Fibroblast of skin of abdomen (primary cell): Measurements from ENCODE around the gene NLGN1.

Experiments
- DNase-seq: peaks from one replicate; pipeline ENCODE4 v3.0.0-alpha.2; 2013

Gene NLGN1

DNA sequence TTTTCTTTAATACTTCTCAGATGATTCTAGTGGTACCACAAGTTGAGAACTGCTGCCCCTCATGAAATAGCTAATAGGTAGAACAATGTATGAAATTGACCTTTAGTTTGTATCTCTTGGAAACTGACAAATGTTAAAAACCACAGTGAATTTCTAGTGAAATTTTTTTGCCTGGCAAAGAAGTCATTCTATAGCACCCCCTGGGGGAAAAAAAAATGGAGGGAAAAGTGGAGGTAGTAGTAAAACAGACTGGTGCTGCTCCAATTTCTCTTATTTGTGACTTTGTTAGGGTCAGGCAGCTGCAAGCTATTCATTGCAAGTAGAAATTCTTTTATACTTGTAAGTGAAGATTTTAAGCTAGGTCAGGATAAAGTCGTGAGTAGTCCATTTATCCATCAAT, 605.0 kb downstream of the NLGN1 start:
- no peak for DNase-seq

DNA sequence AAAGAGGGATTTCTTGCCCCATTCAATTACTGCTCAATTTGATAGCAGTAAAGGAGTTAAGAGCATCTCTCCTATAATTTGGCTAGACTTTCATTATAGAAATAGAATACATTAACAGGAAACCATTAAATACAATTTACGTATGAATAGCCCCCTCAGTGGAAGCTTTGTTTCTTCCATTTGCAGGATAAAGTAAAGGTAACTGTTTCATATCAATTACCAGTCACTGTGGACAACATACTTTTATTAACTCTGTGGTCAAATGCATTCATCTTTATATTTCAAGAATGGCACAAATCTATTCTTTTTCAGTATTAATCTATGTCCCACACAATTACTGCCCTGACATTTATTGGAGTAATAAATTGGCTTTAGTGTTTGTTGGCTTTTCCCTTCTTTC, 613.4 kb downstream of the NLGN1 start:
- DNase-seq, result no peak

DNA sequence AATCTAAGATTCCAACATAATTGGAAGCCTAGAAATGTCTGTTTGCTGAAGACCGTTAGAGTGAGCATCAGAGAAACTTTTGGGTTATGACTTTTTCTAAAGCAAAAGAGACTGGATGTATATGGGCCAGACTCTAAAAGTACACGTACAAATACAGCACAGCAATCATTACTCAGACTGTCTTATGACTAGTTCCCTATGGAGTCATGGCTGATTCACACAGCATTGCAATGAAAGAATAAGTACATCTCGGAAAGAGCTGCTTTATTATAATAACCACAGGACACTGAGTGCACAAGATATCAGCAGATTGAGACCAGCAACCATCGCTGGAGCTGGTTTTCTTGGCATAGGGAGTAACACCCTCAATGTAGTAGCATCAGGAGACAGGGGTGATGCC, 618.6 kb downstream of the NLGN1 start:
- peak; percentile 84 for DNase-seq

DNA sequence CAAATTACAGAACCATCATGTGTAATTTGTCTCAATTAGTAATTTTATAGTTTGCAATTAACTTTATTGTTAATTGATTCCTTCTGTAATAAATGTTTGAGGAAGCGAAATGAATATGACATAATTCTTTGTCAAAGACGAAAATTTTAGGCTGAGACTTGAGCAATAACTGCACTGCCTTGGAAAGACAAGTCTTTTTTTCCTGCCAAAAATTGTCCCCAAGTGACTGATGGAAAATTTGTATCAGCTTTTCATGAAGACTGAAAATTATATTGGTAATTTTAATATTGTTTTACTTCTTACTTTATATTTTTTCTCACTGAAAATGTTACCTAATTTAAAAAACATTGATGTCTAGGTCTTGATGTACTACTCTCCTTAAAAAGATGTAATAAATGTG, 622.6 kb downstream of the NLGN1 start:
- no peak for DNase-seq

DNA sequence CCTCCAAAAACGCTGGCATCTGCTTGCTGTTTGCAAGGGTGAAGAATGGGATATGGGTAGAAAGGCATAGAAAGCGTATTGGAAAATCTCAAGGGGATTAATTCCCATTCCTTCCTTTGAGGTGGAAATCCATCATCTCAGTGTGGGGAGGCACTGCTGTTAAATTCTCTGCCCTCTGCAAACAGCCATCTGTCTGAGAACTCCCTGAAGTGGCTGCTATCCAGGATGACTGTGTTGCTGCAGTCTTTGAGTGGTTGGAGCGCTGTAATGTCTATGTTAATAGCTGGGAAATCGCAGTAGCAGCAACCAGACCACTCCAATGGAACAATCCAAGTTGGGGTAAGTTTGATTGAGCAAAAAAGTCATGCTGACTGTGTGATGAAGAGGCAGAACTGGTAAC, 625.9 kb downstream of the NLGN1 start:
- DNase-seq, result peak; percentile 45

DNA sequence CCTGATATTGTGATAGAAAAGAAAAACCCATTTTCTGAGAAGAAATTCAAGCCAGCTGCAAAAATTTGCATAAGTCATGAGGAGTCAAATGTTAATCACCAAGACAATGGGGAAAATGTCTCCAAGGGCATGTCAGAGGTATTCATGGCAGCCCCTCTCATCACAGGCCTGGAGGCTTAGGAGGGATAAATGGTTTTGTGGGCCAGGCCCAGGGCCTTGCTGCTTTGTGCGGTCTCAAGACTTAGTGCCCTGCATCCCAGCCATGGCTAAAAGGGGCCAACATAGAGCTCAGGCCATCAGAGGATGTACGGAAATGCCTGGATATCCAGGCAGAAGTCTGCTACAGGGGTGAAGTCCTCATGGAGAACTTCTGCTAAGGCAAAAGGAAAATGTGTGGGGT, 631.1 kb downstream of the NLGN1 start:
- DNase-seq, result no peak

DNA sequence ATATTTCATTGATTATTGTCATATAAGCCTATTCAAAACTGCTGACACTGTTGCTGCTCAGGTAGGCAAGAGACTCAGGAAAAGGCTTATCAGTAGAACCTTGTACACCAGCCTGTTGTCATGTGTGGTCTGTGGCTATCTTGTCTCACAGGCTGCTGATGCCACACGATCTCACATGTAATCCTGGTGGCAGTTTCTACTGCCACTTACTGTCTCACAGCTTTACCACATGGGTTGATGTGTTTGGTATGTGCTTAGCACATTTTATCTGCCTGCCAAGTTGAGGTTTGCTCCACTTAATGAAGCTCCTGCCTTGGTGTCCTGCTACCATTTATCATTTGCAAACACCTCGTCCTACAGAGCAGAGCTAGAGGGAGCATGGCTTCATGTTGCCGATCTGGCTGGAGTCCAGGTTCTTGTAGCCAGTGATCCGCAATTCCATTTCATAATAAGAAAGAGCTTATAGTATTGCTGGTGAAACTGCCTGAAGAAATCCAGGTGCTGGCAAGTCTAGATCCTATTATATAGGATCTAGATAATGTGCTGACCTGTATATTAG, 637.9 kb downstream of the NLGN1 start:
- DNase-seq, result peak; percentile 5

DNA sequence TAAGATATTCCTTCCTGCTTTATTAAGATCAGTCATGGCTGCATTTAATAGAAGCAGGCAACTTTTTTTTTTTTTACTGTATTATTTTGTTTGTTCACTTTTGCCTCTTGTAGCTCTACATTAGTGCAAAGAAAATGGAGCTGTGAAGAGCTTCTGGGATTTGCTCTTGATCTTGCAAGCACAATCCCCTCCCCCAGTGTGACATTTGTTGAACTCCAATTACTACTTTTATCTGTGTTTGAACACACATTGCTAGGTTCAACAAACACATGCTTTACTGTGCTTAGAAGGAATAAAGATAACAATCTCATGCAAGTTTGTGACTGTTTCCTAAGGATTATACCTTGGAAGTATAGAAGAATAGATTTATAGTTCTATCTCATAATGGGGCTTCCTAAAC, 648.8 kb downstream of the NLGN1 start:
- DNase-seq, result no peak

DNA sequence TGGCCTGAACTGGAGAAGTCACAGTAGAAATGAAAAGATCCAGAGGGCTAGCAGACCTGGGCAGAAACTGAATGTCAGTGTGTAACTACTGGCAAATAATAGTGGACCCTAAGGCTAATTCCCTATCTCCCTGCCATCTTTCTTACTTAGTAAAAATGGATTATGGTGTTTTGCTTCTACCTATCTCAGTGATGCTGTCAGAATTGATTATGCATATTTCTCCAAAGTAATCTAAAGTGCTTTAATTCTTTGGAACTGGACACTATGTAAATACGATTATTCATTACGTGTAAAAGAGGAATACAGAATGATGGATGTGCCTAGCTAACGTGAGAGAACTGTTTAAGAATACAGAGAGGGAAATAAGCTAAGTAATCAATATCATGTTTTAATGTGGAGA, 651.9 kb downstream of the NLGN1 start:
- no peak for DNase-seq

DNA sequence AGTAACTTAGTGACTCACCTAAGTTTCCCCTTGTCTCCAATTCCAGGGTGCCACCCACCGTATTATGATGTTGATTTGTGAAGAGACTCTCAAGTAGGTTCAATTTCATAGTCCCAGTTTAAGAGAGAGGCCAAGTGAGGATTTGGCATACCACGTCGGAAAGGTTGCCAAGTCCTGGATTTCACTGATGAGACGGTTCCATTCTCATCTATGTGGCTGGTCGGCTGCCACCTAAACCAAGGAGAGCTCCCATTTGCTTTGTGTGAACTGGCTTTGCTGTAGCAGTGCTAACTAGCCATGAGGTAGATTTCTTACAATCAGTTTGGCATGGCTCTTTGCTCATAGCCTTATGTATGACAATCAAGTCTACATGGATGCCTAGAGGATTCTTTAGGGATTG, 653.6 kb downstream of the NLGN1 start:
- DNase-seq, result no peak

DNA sequence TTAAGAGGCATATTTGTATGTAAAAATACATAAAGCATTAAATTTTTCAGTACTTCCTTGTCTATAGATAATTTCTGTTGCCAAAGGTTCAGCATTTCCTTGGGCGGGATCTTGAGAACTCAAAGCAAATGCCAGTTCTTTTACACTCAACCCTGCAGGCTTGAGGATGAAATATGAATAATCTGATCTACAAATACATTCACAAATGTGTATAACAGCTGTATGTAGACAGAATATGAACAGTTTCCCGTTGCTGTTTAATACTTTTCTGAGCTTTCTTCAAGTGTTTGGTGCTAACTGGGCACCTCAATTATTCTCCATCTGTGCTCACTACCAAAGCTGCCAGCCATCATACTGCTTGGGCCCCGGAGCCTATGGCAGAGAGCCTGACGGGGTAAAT, 661.3 kb downstream of the NLGN1 start:
- no peak for DNase-seq

DNA sequence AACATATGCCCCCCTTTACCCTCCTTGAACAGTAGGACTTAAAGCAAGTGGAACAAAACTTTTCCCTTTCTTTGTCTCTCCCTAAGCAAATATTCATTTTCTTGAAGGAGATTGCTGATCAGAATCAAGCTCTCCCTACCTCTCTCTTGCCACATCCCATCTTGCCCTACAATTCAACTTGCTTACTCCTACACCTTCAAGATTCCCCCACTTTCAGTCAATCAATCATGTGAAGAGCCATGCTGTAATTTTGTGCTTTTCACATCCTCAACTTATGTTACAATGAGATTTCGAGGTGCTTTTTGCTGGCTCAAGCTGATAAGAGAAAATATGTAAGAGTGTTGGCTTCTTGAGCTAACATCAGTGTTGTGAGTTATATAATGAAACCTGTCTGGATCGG, 662.9 kb downstream of the NLGN1 start:
- no peak for DNase-seq

DNA sequence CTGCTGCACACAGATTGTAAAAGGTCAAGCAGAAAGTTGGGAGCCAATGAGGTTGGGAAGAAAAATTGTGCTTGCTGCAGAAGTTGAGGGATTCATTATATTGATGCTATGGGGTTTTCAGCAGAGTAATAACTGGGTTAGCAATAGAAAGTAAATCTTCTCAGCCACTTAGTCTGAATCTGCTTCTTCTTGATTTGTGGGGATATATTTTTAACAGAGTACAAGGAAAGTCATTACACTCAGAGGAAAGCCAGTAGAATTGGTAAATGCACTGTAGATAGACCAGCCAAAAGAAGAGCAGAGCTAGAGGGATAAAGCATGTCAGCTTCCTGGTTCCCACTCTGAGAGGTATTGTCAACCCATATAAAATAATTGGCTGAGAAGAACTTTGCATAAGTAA, 663.6 kb downstream of the NLGN1 start:
- DNase-seq, result no peak

DNA sequence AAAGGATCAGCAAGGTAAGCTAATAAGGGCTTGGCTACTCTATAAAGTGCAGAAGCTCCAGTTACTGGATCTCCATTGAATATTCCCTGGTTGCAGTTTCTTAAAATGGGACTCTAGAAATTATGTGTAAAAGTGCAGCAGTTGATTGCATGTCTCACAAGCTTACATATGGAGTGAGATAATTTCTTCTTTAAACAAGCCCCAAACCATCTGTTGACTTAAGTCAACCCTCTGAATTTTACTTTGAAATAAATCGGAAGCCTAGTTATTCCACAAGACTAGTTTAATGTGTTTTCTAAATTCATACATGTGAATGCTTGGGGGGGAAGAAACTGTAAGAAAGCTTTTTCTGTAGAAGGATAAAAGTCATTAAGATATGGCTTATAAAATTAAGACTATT, 664.2 kb downstream of the NLGN1 start:
- DNase-seq, result no peak

DNA sequence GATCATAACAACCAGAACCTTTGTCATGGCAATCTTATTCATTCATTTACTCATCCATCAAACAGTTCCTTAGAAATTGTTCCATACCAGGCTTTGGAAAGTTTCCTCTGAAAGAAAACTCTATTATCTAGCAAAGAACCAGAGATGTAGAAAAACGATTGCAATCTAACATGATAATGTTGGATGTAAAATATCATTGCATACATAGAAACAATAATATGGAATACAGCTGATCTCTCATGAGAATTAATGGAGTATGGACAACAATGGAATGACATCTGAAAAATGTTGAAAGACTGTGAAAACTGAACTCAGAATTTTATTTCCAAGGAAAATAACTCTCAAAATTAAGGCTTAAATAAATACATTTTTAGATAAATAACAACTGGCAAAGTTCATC, 665.4 kb downstream of the NLGN1 start:
- no peak for DNase-seq

DNA sequence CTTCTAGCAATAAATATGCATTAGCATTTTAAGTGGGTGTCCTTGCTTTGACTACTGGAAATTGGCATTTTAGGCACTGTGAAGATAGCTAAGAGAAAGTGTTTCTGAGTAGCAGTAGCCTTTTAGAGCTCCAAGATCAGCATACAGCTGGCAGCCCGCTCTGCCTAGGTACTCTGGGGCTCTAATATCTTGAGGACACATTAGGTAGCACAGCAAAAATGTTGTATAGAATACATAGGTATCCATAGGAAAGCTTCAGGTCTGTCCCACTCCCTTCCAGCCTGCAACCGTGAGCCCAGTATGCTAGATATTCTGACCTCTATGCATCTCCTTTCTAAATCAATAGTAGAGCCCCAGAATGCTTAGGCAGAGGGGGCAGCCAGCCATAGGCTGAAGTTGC, 670.5 kb downstream of the NLGN1 start:
- DNase-seq, result no peak

DNA sequence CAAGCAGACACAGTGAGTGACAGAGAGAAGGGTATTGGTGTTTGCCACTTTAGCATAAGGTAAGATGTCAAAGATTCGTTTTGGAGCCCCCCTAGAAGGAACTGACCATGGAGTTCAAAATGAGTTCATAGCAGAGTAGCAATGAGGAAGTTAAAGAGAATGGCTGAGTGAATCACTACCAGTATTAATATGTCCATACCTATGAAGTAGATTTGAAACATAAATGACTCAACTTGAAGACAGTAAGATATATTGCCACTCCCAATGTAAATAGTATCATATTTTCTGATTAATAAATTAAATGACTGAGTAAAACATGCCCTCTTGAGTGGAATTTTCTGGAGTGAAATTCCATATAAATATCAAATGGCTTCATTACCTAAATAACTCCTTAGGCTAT, 675.1 kb downstream of the NLGN1 start:
- DNase-seq, result no peak

DNA sequence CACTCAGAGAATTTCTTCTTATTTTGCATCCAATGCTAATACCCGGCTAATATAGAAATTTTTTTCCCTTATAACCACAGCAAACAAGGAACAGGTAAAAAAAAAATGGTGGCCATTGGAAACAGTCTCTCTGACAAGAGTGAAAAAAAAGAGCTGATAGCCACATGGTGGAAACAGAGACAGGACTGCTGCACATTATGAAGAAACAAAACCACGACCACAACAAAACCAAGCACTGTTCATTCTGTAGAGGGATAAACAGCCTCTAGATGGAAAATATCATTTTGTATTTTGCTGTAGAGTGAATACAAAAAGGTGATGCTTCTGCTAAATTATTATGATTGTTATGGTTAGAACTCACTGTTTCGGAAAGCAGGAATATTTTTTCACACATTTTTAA, 686.2 kb downstream of the NLGN1 start:
- no peak for DNase-seq

DNA sequence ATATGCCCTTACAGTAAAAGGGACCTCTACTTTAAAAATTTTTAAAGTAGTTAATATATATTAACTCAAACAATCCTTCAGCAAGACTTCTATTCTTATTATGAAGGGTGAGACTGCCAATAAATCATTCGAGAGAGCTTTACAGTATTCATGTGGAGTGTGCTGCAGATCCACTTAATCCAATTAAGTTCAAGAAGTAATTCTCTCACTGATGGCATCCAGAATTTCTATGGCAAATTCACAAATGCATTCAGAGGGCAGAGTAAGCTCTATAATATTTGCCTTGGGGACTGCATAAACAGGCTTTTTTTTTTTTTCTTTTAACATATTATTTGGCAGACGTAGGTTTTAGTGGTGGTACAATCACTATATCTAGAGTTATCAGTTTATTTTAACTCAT, 692.0 kb downstream of the NLGN1 start:
- DNase-seq, result no peak

DNA sequence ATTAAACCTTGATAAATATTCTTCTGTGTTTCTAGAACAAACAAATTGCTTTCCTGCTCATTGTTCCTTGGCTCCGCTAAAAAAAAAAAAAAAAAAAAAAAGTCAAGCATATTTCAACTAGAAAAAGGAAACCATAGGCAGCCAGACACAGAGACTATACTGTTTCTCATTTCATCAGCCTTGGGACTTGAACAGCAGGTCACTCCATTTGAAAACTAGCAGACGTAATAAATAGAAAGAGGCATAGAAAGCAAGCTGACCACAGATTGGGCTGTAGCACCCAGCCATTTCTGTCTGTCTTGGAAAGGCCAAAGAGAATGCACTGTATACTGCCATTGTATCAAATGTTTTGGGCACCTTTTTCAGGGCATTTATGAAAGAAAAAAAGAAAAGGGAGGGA, 697.1 kb downstream of the NLGN1 start:
- no peak for DNase-seq

DNA sequence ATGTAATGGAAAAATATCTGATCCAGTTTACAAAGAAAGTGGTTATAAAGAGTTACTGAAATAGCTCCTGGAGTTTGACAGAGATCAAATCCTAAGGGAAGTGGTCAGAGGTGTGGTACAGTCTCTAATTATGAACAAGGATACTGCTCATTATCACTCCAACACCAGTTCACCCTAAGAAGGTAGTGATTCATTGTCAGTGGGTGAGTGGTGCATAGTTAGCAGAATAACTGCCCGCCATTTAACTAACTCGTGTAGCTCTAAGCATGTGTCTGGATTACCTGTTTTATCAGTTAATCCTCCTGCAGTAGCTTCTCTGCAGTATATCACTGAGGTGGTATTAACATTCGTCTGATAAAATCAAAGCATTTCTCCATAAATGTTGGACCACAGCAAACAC, 700.1 kb downstream of the NLGN1 start:
- no peak for DNase-seq

DNA sequence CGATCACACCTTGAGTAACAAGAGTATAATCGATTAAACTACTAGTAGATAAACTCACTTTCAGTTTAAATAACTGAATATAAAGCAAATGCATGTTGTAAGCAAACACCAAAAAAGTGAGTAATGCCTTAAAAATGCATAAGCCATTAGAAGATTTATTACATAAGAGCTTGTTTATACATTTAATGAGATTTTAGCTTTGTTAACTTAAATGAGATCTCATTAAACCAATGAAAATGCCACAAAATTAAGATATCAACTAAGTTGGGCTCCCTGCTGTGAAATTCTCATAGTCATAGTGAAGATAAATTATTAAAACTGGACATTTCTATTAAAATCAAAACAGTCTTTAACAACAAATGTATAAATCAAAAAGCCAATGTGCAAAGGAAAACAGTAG, 701.2 kb downstream of the NLGN1 start:
- DNase-seq, result no peak

DNA sequence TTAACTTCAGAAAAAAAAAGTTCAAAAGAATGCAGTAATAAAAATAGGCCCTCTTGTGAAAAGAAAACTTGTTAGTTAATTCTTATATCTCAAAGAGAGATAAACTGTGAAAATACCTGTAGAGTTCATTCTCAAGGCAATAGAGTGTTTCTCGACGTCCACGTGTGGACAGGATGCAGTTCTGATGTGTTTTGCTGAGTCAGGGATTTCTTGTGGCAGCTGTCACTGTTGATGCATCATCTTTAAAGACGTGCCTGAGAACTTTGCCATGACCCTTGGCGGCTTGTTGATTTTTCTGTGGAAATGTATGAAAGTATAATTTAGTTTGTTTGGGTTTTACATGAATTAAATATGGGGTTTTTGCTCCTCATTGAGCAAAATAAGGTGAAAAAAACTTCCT, 702.2 kb downstream of the NLGN1 start:
- no peak for DNase-seq

DNA sequence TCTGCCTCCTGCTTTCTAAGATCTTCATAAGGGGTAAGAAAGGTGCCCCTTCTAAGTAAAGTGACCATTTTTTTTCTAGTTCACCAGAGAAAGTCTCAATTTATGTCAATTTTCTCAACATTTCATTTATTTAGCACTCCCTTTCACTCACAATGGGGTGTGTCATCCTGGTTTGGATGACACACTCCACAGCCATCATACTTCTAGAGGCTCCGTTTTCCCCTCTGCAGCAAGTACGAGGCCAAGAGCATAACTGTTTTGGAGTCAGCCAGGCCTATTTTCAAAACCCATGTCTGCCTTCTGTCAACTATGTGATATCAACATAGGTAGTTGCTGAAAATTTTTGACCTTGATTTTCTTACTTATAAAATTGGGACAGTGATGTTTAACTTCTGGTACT, 703.2 kb downstream of the NLGN1 start:
- no peak for DNase-seq

DNA sequence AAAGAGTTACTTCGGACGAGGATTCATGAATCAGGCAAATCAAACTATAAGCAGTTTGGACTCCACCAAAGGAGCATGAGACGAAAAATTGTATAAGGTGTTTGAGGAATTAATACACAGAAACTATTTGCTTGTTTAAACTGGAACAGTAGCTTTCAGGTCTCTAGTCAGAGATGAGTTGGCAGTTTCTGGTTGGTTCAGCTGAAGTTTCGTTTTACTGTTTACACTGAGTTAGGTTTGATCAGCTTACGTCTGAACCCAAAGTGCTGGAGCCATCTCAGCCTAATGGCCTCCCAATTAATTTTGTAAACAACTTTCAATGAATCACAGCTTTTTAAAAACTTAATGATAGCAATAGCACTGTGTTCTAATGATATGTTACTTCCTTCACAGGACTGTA, 703.7 kb downstream of the NLGN1 start:
- DNase-seq, result no peak

DNA sequence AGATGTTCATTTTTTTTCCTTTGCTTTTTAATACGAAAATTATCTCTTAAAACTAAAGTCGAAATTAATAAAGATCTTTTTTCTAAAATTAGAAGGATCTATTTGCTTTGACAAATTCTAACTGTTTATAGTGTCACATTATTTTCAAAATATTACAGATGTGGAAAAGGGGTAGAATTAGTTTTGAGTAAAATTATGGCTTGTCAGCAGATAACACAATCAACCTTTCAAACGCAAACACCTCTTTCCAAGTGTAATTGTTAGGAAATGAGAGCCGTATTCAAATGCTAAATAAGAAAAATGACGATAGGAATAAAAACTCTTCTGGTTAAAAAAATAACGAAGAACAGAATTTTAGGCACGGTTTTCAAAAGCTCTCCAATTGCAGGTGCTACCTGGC, 704.7 kb downstream of the NLGN1 start:
- DNase-seq, result no peak
